22Rv1 (cell line): ENCODE results near the gene CHAT.

Experiments used
- H3K27ac ChIP-seq: fragments of 450-650 bp; 2 replicates; pipeline ENCODE4 v1.5.1; 2017
- CTCF ChIP-seq: fragments of 450-650 bp; IDR thresholded peaks from 2 replicates; pipeline ENCODE4 v1.5.1; 2017; ENCODE audit warnings: mild to moderate bottlenecking
- ZFX ChIP-seq: fragments of 450-650 bp; IDR thresholded peaks from 2 replicates; pipeline ENCODE4 v1.6.1; 2017; ENCODE audit warnings: antibody characterized with exemption, borderline replicate concordance

CHAT gene

GRCh38 chr10:49682879-49683278, 69.0 kb downstream of the CHAT start:
- TF ChIP-seq ZFX: no peak
- TF ChIP-seq CTCF: no peak
- H3K27ac ChIP-seq: no peak overlapping the region

- TF ChIP-seq ZFX: no peak
- no peak for TF ChIP-seq CTCF
- no peak overlapping the region for H3K27ac ChIP-seq
Measured at GRCh38 chr10:49686651-49687050, 72.8 kb downstream of the CHAT start.

- no peak overlapping the region for H3K27ac ChIP-seq
- no peak for TF ChIP-seq ZFX
- no peak for TF ChIP-seq CTCF
Measured at GRCh38 chr10:49688261-49688846, 74.5 kb downstream of the CHAT start.

GRCh38 chr10:49688920-49689319, 75.1 kb downstream of the CHAT start:
- H3K27ac ChIP-seq: no peak overlapping the region
- no peak for TF ChIP-seq CTCF
- no peak for TF ChIP-seq ZFX

- no peak overlapping the region for H3K27ac ChIP-seq
- TF ChIP-seq CTCF (no peak), ZFX (no peak)
Measured at GRCh38 chr10:49689882-49690510, 76.2 kb downstream of the CHAT start.

GRCh38 chr10:49690698-49691356, 77.0 kb downstream of the CHAT start:
- H3K27ac ChIP-seq: no peak overlapping the region
- TF ChIP-seq ZFX (no peak), CTCF (no peak)

- TF ChIP-seq ZFX (no peak), CTCF (no peak)
- H3K27ac ChIP-seq: no peak overlapping the region
Measured at GRCh38 chr10:49691588-49691987, 77.8 kb downstream of the CHAT start.
